GM23248 (cell line): ENCODE measurements around the gene ERMAP. TPM values are rescaled to one million over a fixed set of nuclear protein-coding genes. Genes with fewer than 3 reads are reported as not detected.

Source experiments
- DNase-seq: peaks from one replicate; pipeline ENCODE4 v3.0.0-alpha.2; 2015
- H2AFZ ChIP-seq: fragments of 200-600 bp; sonication (generic); 2 replicates; pipeline ENCODE4 v1.6.1; 2016; ENCODE audit warnings: antibody characterized with exemption
- H3F3A ChIP-seq: fragments of 200-600 bp; sonication (generic); 2 replicates; pipeline ENCODE4 v1.6.1; 2016; ENCODE audit warnings: mild to moderate bottlenecking, antibody characterized with exemption, mixed run types; ENCODE audit not compliant: insufficient read depth
- H3K27ac ChIP-seq: fragments of 200-600 bp; sonication (generic); 2 replicates; pipeline ENCODE4 v1.5.1; 2016; ENCODE audit warnings: mild to moderate bottlenecking
- H3K27me3 ChIP-seq: fragments of 200-600 bp; sonication (generic); replicated peaks from 2 replicates; pipeline ENCODE4 v1.6.1; 2016; ENCODE audit warnings: mild to moderate bottlenecking; ENCODE audit not compliant: insufficient read depth
- H3K36me3 ChIP-seq: fragments of 200-600 bp; sonication (generic); 2 replicates; pipeline ENCODE4 v1.6.1; 2016; ENCODE audit warnings: low read depth, mild to moderate bottlenecking
- H3K4me1 ChIP-seq: fragments of 200-600 bp; sonication (generic); 2 replicates; pipeline ENCODE4 v1.6.1; 2016; ENCODE audit warnings: mild to moderate bottlenecking; ENCODE audit not compliant: insufficient read depth
- H3K4me2 ChIP-seq: fragments of 200-600 bp; sonication (generic); one replicate; pipeline ENCODE4 v1.6.1; 2016; ENCODE audit warnings: mild to moderate bottlenecking; ENCODE audit not compliant: unreplicated experiment
- H3K4me3 ChIP-seq: fragments of 200-600 bp; sonication (generic); 2 replicates; pipeline ENCODE4 v1.5.1; 2016; ENCODE audit warnings: mild to moderate bottlenecking
- H3K79me2 ChIP-seq: fragments of 200-600 bp; sonication (generic); 2 replicates; pipeline ENCODE4 v1.6.1; 2016; ENCODE audit warnings: mild to moderate bottlenecking; ENCODE audit not compliant: insufficient read depth
- H3K9ac ChIP-seq: fragments of 200-600 bp; sonication (generic); 2 replicates; pipeline ENCODE4 v1.6.1; 2016; ENCODE audit warnings: mild to moderate bottlenecking
- H3K9me2 ChIP-seq: fragments of 200-600 bp; sonication (generic); 2 replicates; pipeline ENCODE4 v1.6.1; 2016; ENCODE audit warnings: mixed run types, mild to moderate bottlenecking, moderate library complexity; ENCODE audit not compliant: insufficient read depth
- H3K9me3 ChIP-seq: fragments of 200-600 bp; sonication (generic); one replicate; pipeline ENCODE4 v1.6.1; 2017; ENCODE audit warnings: low read depth
- H4K20me1 ChIP-seq: fragments of 200-600 bp; sonication (generic); 2 replicates; pipeline ENCODE4 v1.6.0; 2016; ENCODE audit not compliant: insufficient read depth
- EZH2 ChIP-seq: fragments of 200-600 bp; sonication (generic); IDR thresholded peaks from 2 replicates; pipeline ENCODE4 v1.6.1; 2018; ENCODE audit warnings: antibody characterized with exemption, mild to moderate bottlenecking; ENCODE audit not compliant: insufficient read depth, poor library complexity, severe bottlenecking
- EZH2phosphoT487 ChIP-seq: fragments of 200-600 bp; sonication (generic); IDR thresholded peaks from 2 replicates; pipeline ENCODE4 v1.6.1; 2018; ENCODE audit warnings: antibody characterized with exemption, moderate library complexity, mild to moderate bottlenecking, low read depth; ENCODE audit not compliant: insufficient read depth
- WGBS, 2 experiments: methylation state at CpG; one replicate each; pipeline ENCODE4 v1.1.6; 2015 to 2017; ENCODE audit warnings: low lambda C conversion rate in 2 of 2, low coverage in 1 of 2; ENCODE audit errors: missing lambda C conversion rate in 2 of 2; 5-methylcytosine and 5-hydroxymethylcytosine counted together
- in situ Hi-C: fragments of 300-500 bp; cut with MboI; formaldehyde crosslinking; loops from 2 replicates; pipeline ENCODE4 v1.15.0; 2020
- polyA plus RNA-seq: library from polyadenylated mRNA; unstranded; fragments of >200 nt; fragmentation: Nextera tagmentation; extraction: Ambion mirVana; gene quantifications from 2 replicates; pipeline ENCODE4 v1.2.1, GENCODE V29; 2016
- total RNA-seq: library from RNA; depleted of rRNA; stranded (reverse); fragments of >200 nt; shearing (Covaris generic); gene quantifications from 2 replicates; pipeline ENCODE4 v1.2.3, GENCODE V29; 2014; rRNA removed

ERMAP gene, protein sequence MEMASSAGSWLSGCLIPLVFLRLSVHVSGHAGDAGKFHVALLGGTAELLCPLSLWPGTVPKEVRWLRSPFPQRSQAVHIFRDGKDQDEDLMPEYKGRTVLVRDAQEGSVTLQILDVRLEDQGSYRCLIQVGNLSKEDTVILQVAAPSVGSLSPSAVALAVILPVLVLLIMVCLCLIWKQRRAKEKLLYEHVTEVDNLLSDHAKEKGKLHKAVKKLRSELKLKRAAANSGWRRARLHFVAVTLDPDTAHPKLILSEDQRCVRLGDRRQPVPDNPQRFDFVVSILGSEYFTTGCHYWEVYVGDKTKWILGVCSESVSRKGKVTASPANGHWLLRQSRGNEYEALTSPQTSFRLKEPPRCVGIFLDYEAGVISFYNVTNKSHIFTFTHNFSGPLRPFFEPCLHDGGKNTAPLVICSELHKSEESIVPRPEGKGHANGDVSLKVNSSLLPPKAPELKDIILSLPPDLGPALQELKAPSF
- total RNA-seq (18.4 and 26.9 TPM in 2 replicates), polyA plus RNA-seq (7.0 and 7.9 TPM in 2 replicates)

DNA sequence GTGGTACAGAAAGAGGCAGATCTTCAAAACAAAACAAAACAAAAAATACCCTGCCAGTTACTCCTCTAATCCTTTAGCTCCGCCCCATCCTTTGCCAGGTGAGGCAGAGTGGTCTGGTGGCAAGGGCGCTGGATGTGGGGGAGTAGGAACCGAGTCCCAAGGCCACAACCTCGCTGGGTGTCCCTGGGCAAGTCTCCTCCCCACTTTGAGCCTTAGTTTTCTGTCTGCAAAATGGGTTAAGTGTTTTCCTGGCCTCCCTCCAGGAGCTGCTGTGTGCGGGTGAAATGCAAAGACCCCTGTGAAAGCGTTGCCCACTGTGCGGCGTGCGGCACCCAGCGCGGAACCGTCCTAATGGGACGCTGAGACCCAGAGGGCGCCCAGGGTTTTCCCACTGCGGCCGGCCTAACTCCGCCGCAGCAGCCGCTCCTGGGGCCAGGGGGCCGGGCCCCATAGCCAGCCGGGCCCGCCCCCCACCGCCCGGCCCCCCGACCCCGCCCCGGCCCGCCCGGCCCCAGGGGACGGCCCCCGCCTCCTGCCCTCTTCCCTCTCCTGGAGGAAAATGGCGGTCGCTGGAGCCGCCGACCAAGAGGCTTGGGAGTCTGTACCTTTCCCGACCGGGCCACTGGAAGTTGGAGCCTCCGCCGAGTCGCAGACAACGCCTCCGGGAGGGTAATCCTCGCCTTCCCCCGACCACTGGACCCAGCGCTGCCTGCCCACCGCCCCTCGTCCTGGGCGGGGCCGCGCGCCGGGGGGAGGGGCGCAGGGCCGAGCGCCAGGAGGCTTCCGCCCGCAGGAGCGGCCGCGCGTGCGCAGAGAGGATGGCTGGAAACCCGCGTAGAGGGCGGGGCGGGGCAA is at the start of gene ERMAP, which contains the start of gene SVBP:
ERMAP (plus strand) TSS at position 538 of the 855 bp plus-strand sequence. CDS start 13,327 bp downstream, outside the sequence.
SVBP (minus strand) TSS at position 813 of the 855 bp plus-strand sequence. CDS start 853 bp downstream, outside the sequence.
- Histone ChIP-seq H3K9ac (peak within 1 kb of the TSS; percentile 92), H3K4me3 (peak within 1 kb of the TSS; percentile 85), H3K27ac (peak within 1 kb of the TSS; percentile 96), H3K36me3 (no peaks in the 10 kb centered on the region), H3K27me3 (no peaks in the 10 kb centered on the region), H3K9me3 (no peaks in the 10 kb centered on the region), H3K4me2 (peak within 1 kb of the TSS; percentile 89), H2AFZ (peak within 1 kb of the TSS; percentile 90), H3K4me1 (peaks cover 13% of the 10 kb centered on the region), H3F3A (peaks cover 7% of the 10 kb centered on the region), H4K20me1 (no peaks in the 10 kb centered on the region), H3K9me2 (no peaks in the 10 kb centered on the region), H3K79me2 (peaks cover 44% of the 10 kb centered on the region)
- in situ Hi-C loops, result no loop called here
- TF ChIP-seq EZH2phosphoT487 (no peak), EZH2 (no peak)
- peak; percentile 94 for DNase-seq
- 1% methylated on average over 33 to 65 of the region's 66 CpGs for WGBS, 2 experiments

DNA sequence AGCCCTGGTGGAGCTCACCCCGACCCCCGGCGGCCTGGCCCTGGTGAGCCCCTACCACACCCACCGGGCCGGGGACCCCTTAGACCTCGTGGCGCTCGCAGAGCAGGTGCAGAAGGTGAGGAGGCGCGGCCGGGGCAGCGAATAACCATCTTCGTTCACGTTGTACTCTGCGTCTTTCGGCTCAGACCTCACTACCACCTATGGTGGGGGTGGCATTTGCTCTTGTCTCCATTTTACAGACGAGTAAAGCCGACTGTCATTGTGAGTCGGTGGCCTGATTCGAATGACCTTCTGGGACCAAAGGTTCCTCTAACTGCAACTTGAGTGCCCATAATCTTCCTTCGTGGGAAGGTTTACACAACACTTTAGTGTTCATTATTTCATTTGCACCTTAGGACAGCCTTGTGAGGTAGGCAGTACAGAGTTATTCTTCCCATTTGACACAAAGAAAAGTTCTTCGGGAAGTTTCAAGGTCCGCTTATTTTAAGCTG is 49.4 kb upstream of the ERMAP start:
- no peak for TF ChIP-seq EZH2
- no peak for TF ChIP-seq EZH2phosphoT487
- peaks cover 96% of the 10 kb centered on the region for H3K79me2 ChIP-seq
- no peaks in the 10 kb centered on the region for H3K9me2 ChIP-seq
- no peaks in the 10 kb centered on the region for H3K36me3 ChIP-seq
- WGBS, 2 experiments, result 6 to 8% methylated on average over 18 to 23 of the region's 23 CpGs
- H3K4me2 ChIP-seq, result peak overlapping the region; percentile 84
- peak overlapping the region; percentile 85 for H2AFZ ChIP-seq
- peaks cover 21% of the 10 kb centered on the region for H3K4me1 ChIP-seq
- H3K27me3 ChIP-seq, result no peaks in the 10 kb centered on the region
- H4K20me1 ChIP-seq, result no peaks in the 10 kb centered on the region
- no peak for DNase-seq
- H3K27ac ChIP-seq, result peak overlapping the region; percentile 37
- peak overlapping the region; percentile 88 for H3K4me3 ChIP-seq
- H3F3A ChIP-seq, result peaks cover 18% of the 10 kb centered on the region
- H3K9me3 ChIP-seq, result no peaks in the 10 kb centered on the region
- H3K9ac ChIP-seq, result peak overlapping the region; percentile 90
- in situ Hi-C loops, result no loop called here

DNA sequence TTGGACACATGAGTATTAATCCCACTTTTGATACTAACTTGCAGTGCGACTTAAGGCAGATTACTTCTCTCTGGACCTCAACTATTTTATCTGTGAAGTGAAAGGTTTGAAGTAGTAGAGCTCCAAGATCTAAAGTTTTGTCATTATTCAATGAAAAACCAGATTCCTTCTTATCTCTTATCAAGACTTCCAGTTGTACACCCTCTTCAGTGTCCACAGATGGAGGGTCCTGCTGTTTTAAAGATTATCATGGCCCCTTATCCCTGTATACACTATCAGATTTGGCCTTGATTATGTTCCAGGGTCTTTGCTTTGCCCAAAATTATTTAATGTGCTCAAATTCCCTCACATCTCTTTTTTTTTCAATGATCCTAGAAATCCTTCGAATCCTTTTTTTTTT is 48.8 kb upstream of the ERMAP start:
- Histone ChIP-seq H3F3A (peaks cover 18% of the 10 kb centered on the region), H3K36me3 (no peaks in the 10 kb centered on the region), H3K4me3 (peak overlapping the region; percentile 88), H3K9me2 (no peaks in the 10 kb centered on the region), H3K9me3 (no peaks in the 10 kb centered on the region), H3K27ac (no peak overlapping the region), H4K20me1 (no peaks in the 10 kb centered on the region), H3K9ac (peak overlapping the region; percentile 90), H3K4me1 (peaks cover 21% of the 10 kb centered on the region), H3K79me2 (peaks cover 96% of the 10 kb centered on the region), H2AFZ (peak overlapping the region; percentile 85; the same call in 1 of the 2 replicates), H3K4me2 (peak overlapping the region; percentile 84), H3K27me3 (no peaks in the 10 kb centered on the region)
- DNase-seq, result no peak
- TF ChIP-seq EZH2phosphoT487 (no peak), EZH2 (no peak)
- WGBS, 2 experiments, result 96 to 98% methylated on average over 2 of the region's 2 CpGs
- in situ Hi-C loops, result no loop called here

DNA sequence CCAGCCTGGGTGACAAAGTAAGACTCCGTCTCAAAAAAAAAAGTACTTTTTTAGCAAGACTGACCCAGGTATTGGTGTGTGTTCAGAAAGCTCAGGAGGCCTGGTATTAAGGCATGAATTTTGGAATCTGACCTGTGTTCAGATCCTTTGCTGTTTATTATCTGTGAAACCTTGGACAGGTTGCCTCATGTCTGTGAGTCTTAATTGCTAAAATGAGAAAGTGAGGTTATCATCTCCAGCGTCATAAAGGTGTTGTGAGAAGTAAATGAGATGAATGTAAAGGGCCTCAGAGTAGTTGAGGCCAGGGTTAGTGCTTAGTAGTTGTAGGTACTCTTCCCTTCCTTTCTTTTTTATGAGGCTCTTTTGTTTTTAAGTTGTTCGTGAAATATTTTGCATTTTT is 47.1 kb upstream of the ERMAP start:
- Histone ChIP-seq H3K36me3 (no peaks in the 10 kb centered on the region), H2AFZ (no peak overlapping the region), H3K9me3 (no peaks in the 10 kb centered on the region), H3K27ac (no peak overlapping the region), H3K4me1 (peaks cover 9% of the 10 kb centered on the region), H3K79me2 (peaks cover 84% of the 10 kb centered on the region), H3K9ac (no peak overlapping the region), H3F3A (peaks cover 20% of the 10 kb centered on the region), H3K9me2 (no peaks in the 10 kb centered on the region), H3K4me2 (no peak overlapping the region), H4K20me1 (no peaks in the 10 kb centered on the region), H3K27me3 (no peaks in the 10 kb centered on the region), H3K4me3 (no peak overlapping the region)
- no peak for DNase-seq
- 83 to 94% methylated on average over 3 of the region's 3 CpGs for WGBS, 2 experiments
- TF ChIP-seq EZH2phosphoT487, result no peak
- no peak for TF ChIP-seq EZH2
- in situ Hi-C loops, result loop anchor here (10.0 kb wide), 1 partner anchor 305 kb away; no protein-coding TSS in a partner anchor
